IMR-90 (cell line): ENCODE measurements around the gene RCL1. TPM values are rescaled to one million over a fixed set of nuclear protein-coding genes. Genes with fewer than 3 reads are reported as not detected.

ENCODE experiments used
- ATAC-seq: fragments of 200-7000 bp; cut with Tn5 transposase; 2 replicates; pipeline ENCODE4 v1.9.1; 2020; ENCODE audit warnings: low read depth, mild to moderate bottlenecking, moderate library complexity
- BruUV-seq: library from RNA; stranded (reverse); fragments of 400-500 nt; replicated peaks from 2 replicates; lab custom pipeline; 2021; lab: Mats Ljungman, UMichigan
- CTCF ChIA-PET: fragments of 300-600 bp; formaldehyde crosslinking; extraction: SDS; loops from one replicate; lab custom pipeline; 2021; ENCODE audit warnings: antibody characterized with exemption; lab: Yijun Ruan, JAX
- POLR2A ChIA-PET: fragments of 300-600 bp; sonication (Branson Sonifier 250); formaldehyde crosslinking; loops from one replicate; lab custom pipeline; 2022; ENCODE audit warnings: antibody characterized with exemption; ENCODE audit not compliant: unreplicated experiment; lab: Charles Lee
- DNase-seq: peaks from one replicate; pipeline ENCODE4 v3.0.0; 2013
- H2AFZ ChIP-seq: replicated peaks from 2 replicates; pipeline ENCODE3; 2013; ENCODE audit warnings: low read length, mild to moderate bottlenecking; ENCODE audit not compliant: poor library complexity
- H2AK5ac ChIP-seq: 2 replicates; pipeline ENCODE4 v1.6.1; 2013; ENCODE audit warnings: low read depth, low read length, inconsistent platforms
- H2AK9ac ChIP-seq: replicated peaks from 2 replicates; pipeline ENCODE3; 2013; ENCODE audit warnings: mild to moderate bottlenecking, low read depth, low read length, moderate library complexity; ENCODE audit not compliant: poor library complexity
- H2BK120ac ChIP-seq: 2 replicates; pipeline ENCODE4 v1.6.1; 2013; ENCODE audit warnings: low read depth, low read length, inconsistent platforms
- H2BK15ac ChIP-seq: 3 replicates; pipeline ENCODE4 v1.6.1; 2013; ENCODE audit warnings: low read depth, low read length, inconsistent platforms
- H2BK20ac ChIP-seq: 2 replicates; pipeline ENCODE4 v1.6.1; 2013; ENCODE audit warnings: low read depth, mild to moderate bottlenecking, inconsistent platforms, low read length, moderate library complexity
- H2BK5ac ChIP-seq: 2 replicates; pipeline ENCODE4 v1.6.1; 2013; ENCODE audit warnings: mild to moderate bottlenecking, low read depth, low read length, inconsistent platforms; ENCODE audit not compliant: poor library complexity, severe bottlenecking
- H3K14ac ChIP-seq: replicated peaks from 2 replicates; pipeline ENCODE4 v1.6.1; 2013; ENCODE audit warnings: low read depth, low read length, inconsistent platforms
- H3K18ac ChIP-seq: 2 replicates; pipeline ENCODE4 v1.6.1; 2013; ENCODE audit warnings: low read depth, low read length, control low read depth
- H3K23ac ChIP-seq: 2 replicates; pipeline ENCODE4 v1.6.1; 2013; ENCODE audit warnings: low read depth, low read length, inconsistent platforms
- H3K27ac ChIP-seq: 2 replicates; pipeline ENCODE4 v1.5.1; 2013; ENCODE audit warnings: mild to moderate bottlenecking, control low read depth, low read length; ENCODE audit not compliant: insufficient read depth
- H3K27me3 ChIP-seq: 2 replicates; pipeline ENCODE4 v1.6.1; 2013; ENCODE audit warnings: low read length; ENCODE audit not compliant: control insufficient read depth, insufficient read depth
- H3K36me3 ChIP-seq: 2 replicates; pipeline ENCODE4 v1.6.1; 2013; ENCODE audit warnings: low read length, mixed read lengths; ENCODE audit not compliant: control insufficient read depth, insufficient read depth
- H3K4ac ChIP-seq: 2 replicates; pipeline ENCODE4 v1.6.1; 2013; ENCODE audit warnings: low read depth, low read length, inconsistent platforms
- H3K4me1 ChIP-seq: 2 replicates; pipeline ENCODE4 v1.6.1; 2013; ENCODE audit warnings: low read length, mixed read lengths; ENCODE audit not compliant: control insufficient read depth, insufficient read depth
- H3K4me2 ChIP-seq: 2 replicates; pipeline ENCODE4 v1.6.1; 2013; ENCODE audit warnings: low read depth, mild to moderate bottlenecking, control low read depth, low read length, moderate library complexity
- H3K4me3 ChIP-seq: 2 replicates; pipeline ENCODE4 v1.5.1; 2013; ENCODE audit warnings: low read depth, mild to moderate bottlenecking, control low read depth, low read length, moderate library complexity; ENCODE audit not compliant: insufficient read depth
- H3K56ac ChIP-seq: 2 replicates; pipeline ENCODE4 v1.6.1; 2013; ENCODE audit warnings: low read length, inconsistent platforms; ENCODE audit not compliant: insufficient read depth; ENCODE audit errors: extremely low read depth
- H3K79me1 ChIP-seq, 2 experiments: 2 replicates each; pipeline ENCODE4 v1.6.1; 2013; ENCODE audit warnings: low read length in 2 of 2, inconsistent platforms in 1 of 2, low read depth in 1 of 2
- H3K9ac ChIP-seq: 2 replicates; pipeline ENCODE4 v1.6.1; 2013; ENCODE audit warnings: low read depth, low read length, control low read depth
- H3K9me1 ChIP-seq: 2 replicates; pipeline ENCODE4 v1.6.1; 2013; ENCODE audit warnings: low read length, inconsistent platforms; ENCODE audit not compliant: insufficient read depth
- H3K9me3 ChIP-seq: 2 replicates; pipeline ENCODE4 v1.6.1; 2013; ENCODE audit warnings: low read length; ENCODE audit not compliant: control insufficient read depth, insufficient read depth
- H4K20me1 ChIP-seq: 2 replicates; pipeline ENCODE4 v1.6.1; 2013; ENCODE audit warnings: low read length, inconsistent platforms; ENCODE audit not compliant: insufficient read depth
- H4K5ac ChIP-seq: 2 replicates; pipeline ENCODE4 v1.6.1; 2013; ENCODE audit warnings: mild to moderate bottlenecking, low read depth, low read length, control low read depth
- H4K8ac ChIP-seq, 2 experiments: 2 replicates each; pipeline ENCODE4 v1.6.1; 2013; ENCODE audit warnings: low read depth in 2 of 2, low read length in 2 of 2, control low read depth in 1 of 2, inconsistent platforms in 1 of 2
- H4K91ac ChIP-seq: 2 replicates; pipeline ENCODE4 v1.6.1; 2013; ENCODE audit warnings: low read depth, low read length, inconsistent platforms; ENCODE audit not compliant: insufficient read depth
- CEBPB ChIP-seq: IDR thresholded peaks from 2 replicates; pipeline ENCODE4 v1.6.1; 2012; ENCODE audit warnings: low read depth, low read length, improper control_type of control experiment
- CHD1 ChIP-seq: IDR thresholded peaks from 2 replicates; pipeline ENCODE4 v1.6.1; 2012; ENCODE audit warnings: low read depth, low read length, improper control_type of control experiment
- MAFK ChIP-seq: IDR thresholded peaks from 2 replicates; pipeline ENCODE4 v1.6.1; 2012; ENCODE audit warnings: low read depth, low read length, improper control_type of control experiment
- MXI1 ChIP-seq: IDR thresholded peaks from 2 replicates; pipeline ENCODE4 v1.6.1; 2012; ENCODE audit warnings: low read depth, mild to moderate bottlenecking, low read length, moderate library complexity, borderline replicate concordance
- POLR2A ChIP-seq: IDR thresholded peaks from 2 replicates; pipeline ENCODE4 v1.6.1; 2012; ENCODE audit warnings: mild to moderate bottlenecking, low read depth, low read length
- RAD21 ChIP-seq: IDR thresholded peaks from 2 replicates; pipeline ENCODE4 v1.6.1; 2012; ENCODE audit warnings: low read length, improper control_type of control experiment
- RCOR1 ChIP-seq: IDR thresholded peaks from 2 replicates; pipeline ENCODE4 v1.6.1; 2012; ENCODE audit warnings: mild to moderate bottlenecking, low read length, improper control_type of control experiment; ENCODE audit not compliant: insufficient replicate concordance
- SMC3 ChIP-seq: fragments of 150-350 bp; IDR thresholded peaks from 2 replicates; pipeline ENCODE4 v1.6.1; 2016; ENCODE audit warnings: low read depth, mild to moderate bottlenecking, antibody characterized with exemption, low read length, moderate library complexity
- WGBS, 2 experiments: methylation state at CpG; one replicate each; pipeline versions ENCODE4 v1.1.5 to v1.1.7; 2013; ENCODE audit warnings: missing lambda C conversion rate in 2 of 2; ENCODE audit not compliant: insufficient read length in 1 of 2; ENCODE audit errors: extremely low coverage in 2 of 2; 5-methylcytosine and 5-hydroxymethylcytosine counted together
- dilution Hi-C: fragments of 300-500 bp; cut with HindIII; formaldehyde crosslinking; loops from one replicate; pipeline ENCODE4 v1.14.3; 2018; ENCODE audit warnings: low sequenced_read_pairs; ENCODE audit not compliant: unreplicated experiment
- in situ Hi-C: fragments of 300-500 bp; cut with MboI; formaldehyde crosslinking; loops from 3 replicates; pipeline ENCODE4 v1.14.3; 2019; ENCODE audit warnings: low sequenced_read_pairs, inconsistent platforms, mixed read lengths
- intact Hi-C: fragments of 100-400 bp; cut with micrococcal nuclease; formaldehyde crosslinking; loops from 2 replicates; pipeline ENCODE4 v1.10.0; 2022
- polyA plus RNA-seq, 3 experiments: library from polyadenylated mRNA; depleted of rRNA; stranded (reverse); fragments of >200 nt; gene quantifications; 2 replicates each; pipeline ENCODE4 v1.2.3, GENCODE V29; 2012; ENCODE audit warnings: low replicate concordance in 1 of 3
- total RNA-seq: library from RNA; depleted of rRNA; stranded (reverse); fragments of >200 nt; gene quantifications from 2 replicates; pipeline ENCODE4 v1.2.3, GENCODE V29; 2012
- TF ChIP-seq, protein P1 (sequence below): fragments of 150-350 bp; IDR thresholded peaks from 2 replicates; pipeline ENCODE4 v1.6.1; 2017; ENCODE audit warnings: mild to moderate bottlenecking, antibody characterized with exemption, low read length, low read depth

The RCL1 gene
- total and polyA plus RNA-seq, 2 of the 4 experiments (the other 2 are of a cell fraction), result 12.3 to 13.8 TPM

DNA sequence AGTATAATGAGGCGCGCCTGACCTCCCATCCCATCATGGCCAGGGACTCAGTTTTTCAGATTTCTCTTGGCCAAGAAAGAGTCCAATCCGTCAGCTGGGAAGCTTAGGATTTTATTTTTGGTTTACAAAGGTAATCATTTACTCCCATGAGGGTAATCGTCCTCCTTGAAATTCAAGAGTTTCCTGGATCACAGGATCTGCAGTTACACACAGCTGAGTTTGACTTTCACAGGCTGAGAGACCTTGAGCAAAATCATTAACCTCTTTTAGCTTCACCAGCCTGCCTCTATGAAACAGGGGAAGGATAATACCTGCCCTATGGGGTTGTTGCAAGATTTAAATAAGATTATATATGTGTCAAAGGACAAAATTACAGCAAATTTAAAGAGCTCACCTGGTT lies 36.3 kb upstream of the RCL1 start:
- CTCF ChIA-PET, result interaction anchor here (0.6 to 0.7 kb wide), 2 partner anchors 52 to 232 kb away, joined by 3 to 7 read pairs; no protein-coding TSS in a partner anchor
- Histone ChIP-seq H3K9me3 (no peaks in the 10 kb centered on the region), H2BK120ac (no peak overlapping the region), H2BK5ac (no peak overlapping the region), H2BK15ac (no peak overlapping the region), H3K4ac (no peak overlapping the region), H4K8ac (no peak overlapping the region), H4K91ac (no peak overlapping the region), H2AFZ (no peak overlapping the region), H3K27me3 (peaks cover 5% of the 10 kb centered on the region), H3K18ac (no peak overlapping the region), H3K56ac (no peak overlapping the region), H4K5ac (no peak overlapping the region), H2AK5ac (no peak overlapping the region), H3K36me3 (no peaks in the 10 kb centered on the region), H2BK20ac (no peak overlapping the region), H3K23ac (no peak overlapping the region), H3K79me1 (no peaks in the 10 kb centered on the region), H3K4me1 (peaks cover 2% of the 10 kb centered on the region; the same call in 1 of the 2 replicates), H2AK9ac (no peak overlapping the region), H3K27ac (no peak overlapping the region), H3K9me1 (no peaks in the 10 kb centered on the region), H4K20me1 (no peaks in the 10 kb centered on the region), H3K9ac (no peak overlapping the region), H3K14ac (no peak overlapping the region), H3K4me2 (no peak overlapping the region), H3K4me3 (no peak overlapping the region)
- dilution Hi-C loops (no loop called here), intact Hi-C loops (loop anchor here (5.0 to 10.0 kb wide), 3 partner anchors 298 to 836 kb away; partner anchors contain the start of gene INSL6), in situ Hi-C loops (loop anchor here (5.0 to 25.0 kb wide), 4 partner anchors 231 to 841 kb away; partner anchors contain the start of genes INSL6, JAK2 and PLGRKT)
- POLR2A ChIA-PET, result no interaction called here
- TF ChIP-seq POLR2A, result no peak
- no peak for TF ChIP-seq CEBPB
- no peak for TF ChIP-seq RCOR1
- TF ChIP-seq MXI1, result no peak
- no peak for TF ChIP-seq CHD1
- no peak for TF ChIP-seq SMC3
- TF ChIP-seq, protein P1, sequence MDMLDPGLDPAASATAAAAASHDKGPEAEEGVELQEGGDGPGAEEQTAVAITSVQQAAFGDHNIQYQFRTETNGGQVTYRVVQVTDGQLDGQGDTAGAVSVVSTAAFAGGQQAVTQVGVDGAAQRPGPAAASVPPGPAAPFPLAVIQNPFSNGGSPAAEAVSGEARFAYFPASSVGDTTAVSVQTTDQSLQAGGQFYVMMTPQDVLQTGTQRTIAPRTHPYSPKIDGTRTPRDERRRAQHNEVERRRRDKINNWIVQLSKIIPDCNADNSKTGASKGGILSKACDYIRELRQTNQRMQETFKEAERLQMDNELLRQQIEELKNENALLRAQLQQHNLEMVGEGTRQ, result no peak
- no peak for TF ChIP-seq RAD21
- no peak for TF ChIP-seq MAFK
- no CpG with 5 or more reads among the region's 4 CpGs for WGBS, 2 experiments
- DNase-seq (no peak), ATAC-seq (no peak)
- no TSS peak for BruUV-seq
